GM23248 (cell line): ENCODE data around the gene NOS1.

Experiments used
- EZH2 ChIP-seq: fragments of 200-600 bp; sonication (generic); IDR thresholded peaks from 2 replicates; pipeline ENCODE4 v1.6.1; 2018; ENCODE audit warnings: antibody characterized with exemption, mild to moderate bottlenecking; ENCODE audit not compliant: insufficient read depth, poor library complexity, severe bottlenecking
- EZH2phosphoT487 ChIP-seq: fragments of 200-600 bp; sonication (generic); IDR thresholded peaks from 2 replicates; pipeline ENCODE4 v1.6.1; 2018; ENCODE audit warnings: antibody characterized with exemption, moderate library complexity, mild to moderate bottlenecking, low read depth; ENCODE audit not compliant: insufficient read depth

- TF ChIP-seq EZH2phosphoT487 (no peak), EZH2 (no peak)
These were observed 39.9 kb downstream of the NOS1 start for GRCh38 chr12:117321572-117321971.
